ENCODE data around the gene ERICH4. TPM values are rescaled to one million over a fixed set of nuclear protein-coding genes. Genes with fewer than 3 reads are reported as not detected.
"Not testable (repeated sequence)": the region's sequence is repeated elsewhere in the genome, so short reads cannot be mapped to it uniquely, and the experiment has no call there.

Gene ERICH4
- total RNA-seq, 2 donors from 2014 or later = not detected

- no peaks in the 10 kb centered on the region for H3K27me3 ChIP-seq
- no peak overlapping the region for H3K4me3 ChIP-seq
- H3K4me1 ChIP-seq = no peaks in the 10 kb centered on the region
- no peaks in the 10 kb centered on the region for H3K36me3 ChIP-seq
- H3K27ac ChIP-seq = no peak overlapping the region
- H3K9ac ChIP-seq (ENCODE audit: low read depth in 2 of 2, low read length in 2 of 2) = no peak overlapping the region
- DNase-seq = no peak
- intact Hi-C loops (cut with DNase I) = loop anchor here (5.0 to 10.0 kb wide), 2 partner anchors 36 to 108 kb away; partner anchors contain the start of genes BCKDHA and EXOSC5
- TF ChIP-seq CTCF (IDR thresholded peaks at IDR 0.05) = no peak
- no peaks in the 10 kb centered on the region for H3K9me3 ChIP-seq
Measured at GRCh38 chr19:41433171-41433570, 9.8 kb upstream of the ERICH4 start.

GRCh38 chr19:41434450-41434849 lies 8.5 kb upstream of the ERICH4 start:
- Histone ChIP-seq H3K27ac (no peak overlapping the region), H3K4me3 (no peak overlapping the region), H3K36me3 (no peaks in the 10 kb centered on the region), H3K9me3 (no peaks in the 10 kb centered on the region), H3K4me1 (peaks cover 3% of the 10 kb centered on the region), H3K27me3 (no peaks in the 10 kb centered on the region), H3K9ac (ENCODE audit: low read depth in 2 of 2, low read length in 2 of 2) (no peak overlapping the region)
- no peak for TF ChIP-seq CTCF (IDR thresholded peaks at IDR 0.05)
- intact Hi-C loops (cut with DNase I) = loop anchor here (5.0 to 10.0 kb wide), 2 partner anchors 37 to 110 kb away; partner anchors contain the start of genes BCKDHA and EXOSC5
- DNase-seq = no peak

GRCh38 chr19:41435376-41435775 lies 7.6 kb upstream of the ERICH4 start:
- H3K9ac ChIP-seq (ENCODE audit: low read depth in 2 of 2, low read length in 2 of 2); H3K27me3 ChIP-seq; H3K9me3 ChIP-seq; H3K4me3 ChIP-seq; H3K4me1 ChIP-seq; H3K27ac ChIP-seq; H3K36me3 ChIP-seq; DNase-seq: not testable (repeated sequence)
- intact Hi-C loops (cut with DNase I) = loop anchor here (10.0 kb wide), 1 partner anchor 111 kb away; no protein-coding TSS in a partner anchor

GRCh38 chr19:41435936-41436673 lies 6.9 kb upstream of the ERICH4 start:
- Histone ChIP-seq H3K4me1 (peaks cover 3% of the 10 kb centered on the region), H3K9me3 (no peaks in the 10 kb centered on the region), H3K27me3 (no peaks in the 10 kb centered on the region), H3K9ac (ENCODE audit: low read depth in 2 of 2, low read length in 2 of 2) (no peak overlapping the region), H3K27ac (no peak overlapping the region), H3K4me3 (no peak overlapping the region), H3K36me3 (no peaks in the 10 kb centered on the region)
- no peak for TF ChIP-seq CTCF (IDR thresholded peaks at IDR 0.05)
- no peak for DNase-seq
- intact Hi-C loops (cut with DNase I) = loop anchor here (10.0 kb wide), 1 partner anchor 111 kb away; no protein-coding TSS in a partner anchor

DNA sequence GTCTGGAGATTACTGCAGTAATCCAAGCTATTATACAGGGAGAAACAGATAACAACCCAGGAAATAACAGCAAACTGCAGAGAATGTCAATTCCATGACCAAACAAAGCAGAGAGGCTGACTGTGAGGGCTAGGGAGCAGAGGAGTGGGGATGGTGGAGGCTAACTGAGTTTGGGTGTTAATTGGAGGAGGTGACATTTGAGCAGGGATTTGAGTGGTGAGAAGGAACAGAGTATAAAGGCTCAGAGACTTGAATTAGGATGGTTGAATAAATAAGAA lies 6.3 kb upstream of the ERICH4 start:
- no peak for TF ChIP-seq CTCF (IDR thresholded peaks at IDR 0.05)
- Histone ChIP-seq H3K4me3 (no peak overlapping the region), H3K9me3 (no peaks in the 10 kb centered on the region), H3K4me1 (peaks cover 3% of the 10 kb centered on the region), H3K36me3 (no peaks in the 10 kb centered on the region), H3K9ac (ENCODE audit: low read depth in 2 of 2, low read length in 2 of 2) (peak overlapping the region in 1 of 2 donors; percentile 34), H3K27me3 (no peaks in the 10 kb centered on the region), H3K27ac (peak overlapping the region; percentile 17)
- intact Hi-C loops (cut with DNase I) = loop anchor here (10.0 kb wide), 1 partner anchor 112 kb away; no protein-coding TSS in a partner anchor
- no peak for DNase-seq

DNA sequence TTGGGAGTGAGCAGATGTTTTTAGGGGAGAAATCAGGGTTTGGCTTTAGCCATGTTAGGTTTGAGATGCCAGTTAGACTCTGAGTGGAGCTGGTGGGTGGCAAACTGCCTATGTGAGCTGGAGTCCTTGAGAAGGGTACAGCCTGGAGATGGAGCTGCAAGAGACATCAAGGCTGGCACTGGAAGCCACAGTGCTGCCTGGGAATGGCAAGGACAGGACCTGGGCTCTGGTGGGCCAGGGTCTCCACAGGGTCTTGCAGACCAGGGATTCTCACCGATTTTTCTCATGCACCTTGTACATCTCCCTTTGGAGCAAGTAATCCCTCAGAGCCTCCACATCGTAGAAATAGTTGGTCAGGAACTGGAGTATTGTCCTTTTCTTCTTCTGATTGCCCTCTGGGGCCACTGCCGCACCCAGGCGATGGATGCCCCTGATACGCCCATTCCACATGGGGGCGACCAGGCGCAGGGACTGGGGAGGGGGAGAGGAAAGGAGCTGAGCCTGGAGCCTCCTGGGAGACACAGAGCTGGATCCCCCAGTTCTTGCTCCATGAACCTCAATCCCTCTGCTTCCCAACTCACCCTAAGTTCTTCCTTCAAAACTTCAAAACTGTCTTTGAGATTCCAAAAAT lies 4.9 kb upstream of the ERICH4 start:
- Histone ChIP-seq H3K4me3 (no peak overlapping the region), H3K9ac (ENCODE audit: low read depth in 2 of 2, low read length in 2 of 2) (no peak overlapping the region), H3K4me1 (peaks cover 3% of the 10 kb centered on the region), H3K27me3 (no peaks in the 10 kb centered on the region), H3K9me3 (no peaks in the 10 kb centered on the region), H3K27ac (no peak overlapping the region), H3K36me3 (no peaks in the 10 kb centered on the region)
- TF ChIP-seq CTCF (IDR thresholded peaks at IDR 0.05) = no peak
- DNase-seq = no peak
- intact Hi-C loops (cut with DNase I) = loop anchor here (10.0 kb wide), 1 partner anchor 113 kb away; no protein-coding TSS in a partner anchor
